ENCODE measurements around the gene LCE1E. TPM values are rescaled to one million over a fixed set of nuclear protein-coding genes. Genes with fewer than 3 reads are reported as not detected.

Gene LCE1E
- polyA plus RNA-seq, 3 donors, result not detected

- 61 to 73% (median 63%) methylated on average over 6 of the region's 6 CpGs for WGBS, 3 donors
- no peak within 1 kb of the TSS for H3K27ac ChIP-seq (ENCODE audit: low read depth, low read length)
These were observed 11.2 kb upstream of the LCE1E start, which contains the start of gene LCE1F for GRCh38 chr1:152774875-152775274. Gene LCE1F, plus strand, starts transcription at chr1:152775140. Its CDS starts 1,232 bp downstream, at chr1:152776372.

- WGBS, 3 donors, result 78 to 85% (median 85%) methylated on average over 9 to 11 of the region's 11 CpGs
- H3K27ac ChIP-seq (ENCODE audit: low read depth, low read length), result no peak overlapping the region
These were observed 9.7 kb upstream of the LCE1E start for GRCh38 chr1:152776361-152776760.

GRCh38 chr1:152777510-152778137 is 8.4 kb upstream of the LCE1E start:
- H3K27ac ChIP-seq (ENCODE audit: low read depth, low read length), result no peak overlapping the region
- 55 to 74% (median 60%) methylated on average over 4 of the region's 4 CpGs for WGBS, 3 donors

- WGBS, 3 donors, result 42 to 61% (median 58%) methylated on average over 2 of the region's 2 CpGs
- H3K27ac ChIP-seq (ENCODE audit: low read depth, low read length), result no peak overlapping the region
These were observed 3.0 kb upstream of the LCE1E start for GRCh38 chr1:152783095-152783494.

- H3K27ac ChIP-seq (ENCODE audit: low read depth, low read length), result no peak overlapping the region
- 41 to 62% (median 50%) methylated on average over 4 of the region's 4 CpGs for WGBS, 3 donors
These were observed 9.6 kb downstream of the LCE1E start for GRCh38 chr1:152795686-152796085.

- H3K27ac ChIP-seq (ENCODE audit: low read depth, low read length), result no peak within 1 kb of the TSS
- 29 to 40% (median 35%) methylated on average over 3 of the region's 3 CpGs for WGBS, 3 donors
These were observed 10.4 kb downstream of the LCE1E start, which contains the start of gene LCE1D for GRCh38 chr1:152796421-152796820. Gene LCE1D, plus strand, starts transcription at chr1:152796721. Its CDS starts 1,074 bp downstream, at chr1:152797795.

GRCh38 chr1:152801333-152801732 is 15.3 kb downstream of the LCE1E start:
- WGBS, 3 donors, result 35 to 61% (median 54%) methylated on average over 1 of the region's 1 CpG
- H3K27ac ChIP-seq (ENCODE audit: low read depth, low read length), result no peak overlapping the region

GRCh38 chr1:152806576-152806975 is 20.5 kb downstream of the LCE1E start, which contains the start of gene LCE1C:
Gene LCE1C, minus strand, starts transcription at chr1:152806651. Its CDS starts 1,173 bp downstream, at chr1:152805478.
- 60 to 62% (median 61%) methylated on average over 3 of the region's 3 CpGs for WGBS, 3 donors
- no peak within 1 kb of the TSS for H3K27ac ChIP-seq (ENCODE audit: low read depth, low read length)

GRCh38 chr1:152811050-152811449 is 25.0 kb downstream of the LCE1E start:
- WGBS, 3 donors, result 66 to 84% (median 79%) methylated on average over 2 of the region's 2 CpGs
- no peak overlapping the region for H3K27ac ChIP-seq (ENCODE audit: low read depth, low read length)

- WGBS, 3 donors, result 47 to 92% (median 88%) methylated on average over 2 of the region's 2 CpGs
- no peak within 1 kb of the TSS for H3K27ac ChIP-seq (ENCODE audit: low read depth, low read length)
These were observed 25.6 kb downstream of the LCE1E start, which contains the start of gene LCE1B for GRCh38 chr1:152811671-152812070. Gene LCE1B, plus strand, starts transcription at chr1:152811971. Its CDS starts 476 bp downstream, at chr1:152812447.

- H3K27ac ChIP-seq (ENCODE audit: low read depth, low read length), result no peak overlapping the region
- 83 to 90% (median 83%) methylated on average over 6 of the region's 6 CpGs for WGBS, 3 donors
These were observed 31.3 kb downstream of the LCE1E start for GRCh38 chr1:152817309-152817708.

GRCh38 chr1:152823294-152823693 is 37.2 kb downstream of the LCE1E start:
- WGBS, 3 donors, result 30 to 45% (median 37%) methylated on average over 5 of the region's 5 CpGs
- H3K27ac ChIP-seq (ENCODE audit: low read depth, low read length), result no peak overlapping the region

- H3K27ac ChIP-seq (ENCODE audit: low read depth, low read length), result no peak overlapping the region
These were observed 38.9 kb downstream of the LCE1E start for GRCh38 chr1:152824964-152825363.

GRCh38 chr1:152827173-152827572 is 41.1 kb downstream of the LCE1E start, which contains the start of gene LCE1A:
Gene LCE1A, plus strand, starts transcription at chr1:152827473. Its CDS starts 0 bp downstream, at chr1:152827473.
- no peak within 1 kb of the TSS for H3K27ac ChIP-seq (ENCODE audit: low read depth, low read length)
- 84 to 91% (median 90%) methylated on average over 2 of the region's 2 CpGs for WGBS, 3 donors

- H3K27ac ChIP-seq (ENCODE audit: low read depth, low read length), result no peak overlapping the region
- 38 to 52% (median 47%) methylated on average over 2 of the region's 2 CpGs for WGBS, 3 donors
These were observed 50.8 kb downstream of the LCE1E start for GRCh38 chr1:152836870-152837269.

Other genes with a start within 250 kb of the LCE1E start
- gene LCE3E, start 219.5 kb upstream of the LCE1E start, polyA plus RNA-seq, result not detected
- gene LCE3D, start 205.7 kb upstream of the LCE1E start, polyA plus RNA-seq, result not detected
- gene LCE3C, start 186.0 kb upstream of the LCE1E start, polyA plus RNA-seq, result not detected
- gene LCE3B, start 172.4 kb upstream of the LCE1E start, polyA plus RNA-seq, result not detected
- not detected for gene LCE3A, start 163.2 kb upstream of the LCE1E start, polyA plus RNA-seq
- not detected for gene LCE2D, start 122.9 kb upstream of the LCE1E start, polyA plus RNA-seq
- gene LCE2C, start 111.0 kb upstream of the LCE1E start, polyA plus RNA-seq, result not detected
- gene LCE2B, start 100.1 kb upstream of the LCE1E start, polyA plus RNA-seq, result not detected
- gene LCE2A, start 87.9 kb upstream of the LCE1E start, polyA plus RNA-seq, result not detected
- not detected for gene LCE4A, start 78.1 kb upstream of the LCE1E start, polyA plus RNA-seq
- gene KPRP, start 28.2 kb upstream of the LCE1E start, polyA plus RNA-seq, result not detected
- not detected for gene LCE1F, start 11.1 kb upstream of the LCE1E start, polyA plus RNA-seq
- not detected for gene LCE1D, start 10.5 kb downstream of the LCE1E start, polyA plus RNA-seq
- gene LCE1C, start 20.4 kb downstream of the LCE1E start, polyA plus RNA-seq, result not detected
- gene LCE1B, start 25.7 kb downstream of the LCE1E start, polyA plus RNA-seq, result not detected
- gene LCE1A, start 41.2 kb downstream of the LCE1E start, polyA plus RNA-seq, result not detected
- gene LCE6A, start 56.6 kb downstream of the LCE1E start, polyA plus RNA-seq, result not detected
- gene LCE7A, start 73.7 kb downstream of the LCE1E start, polyA plus RNA-seq, result not detected
- gene SMCP, start 92.1 kb downstream of the LCE1E start, polyA plus RNA-seq, result not detected
- gene IVL, start 122.3 kb downstream of the LCE1E start, polyA plus RNA-seq, result under 1 TPM in 2 of 3 donors, not detected in 1; 0.06 to 0.40 TPM
- not detected for gene SPRR5, start 160.9 kb downstream of the LCE1E start, polyA plus RNA-seq
- not detected for gene SPRR4, start 184.4 kb downstream of the LCE1E start, polyA plus RNA-seq
- 1 to 10 TPM in 1 of 3 donors, not detected in 2; 9.5 TPM for gene SPRR1A, start 197.8 kb downstream of the LCE1E start, polyA plus RNA-seq
- gene SPRR3, start 215.5 kb downstream of the LCE1E start, polyA plus RNA-seq, result 10 to 100 TPM in 1 of 3 donors, 1 to 10 TPM in 1, under 1 TPM in 1; 0.53 to 20.3 (median 1.2) TPM
- 1 to 10 TPM in 1 of 3 donors, not detected in 2; 2.6 TPM for gene SPRR1B, start 244.9 kb downstream of the LCE1E start, polyA plus RNA-seq